ENCODE results near the gene CA14.

CA14 gene

DNA sequence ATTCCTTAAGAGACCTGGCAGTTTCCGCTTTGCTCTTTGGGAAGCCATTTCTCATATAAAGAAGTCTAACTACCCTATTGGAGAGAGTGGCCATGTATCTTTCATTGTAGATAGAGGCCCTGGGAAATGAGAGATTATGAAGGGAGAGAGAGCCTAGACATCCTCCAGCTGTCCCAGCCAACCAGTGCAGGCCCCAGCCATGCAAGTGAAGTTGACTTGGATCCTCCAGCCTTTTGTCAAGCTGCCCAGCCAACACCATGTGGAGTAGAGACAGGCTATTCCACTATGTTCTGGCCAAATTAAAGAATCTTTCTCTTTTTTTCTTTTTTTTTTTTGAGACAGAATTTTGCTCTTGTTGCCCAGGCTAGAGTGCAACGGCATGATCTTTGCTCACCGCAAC is 14.6 kb upstream of the CA14 start:
- no peaks in the 10 kb centered on the region for H3K36me3 ChIP-seq (ENCODE audit: control insufficient read depth, insufficient read depth, low read length)
- H3K27me3 ChIP-seq (replicated peaks; ENCODE audit: control insufficient read depth, insufficient read depth, low read length) = no peaks in the 10 kb centered on the region
- DNase-seq (ENCODE audit: extremely low read depth, insufficient read length) = no peak
- H3K4me3 ChIP-seq (replicated peaks; ENCODE audit: low read depth, low read length) = no peak overlapping the region
- TF ChIP-seq, protein P1, sequence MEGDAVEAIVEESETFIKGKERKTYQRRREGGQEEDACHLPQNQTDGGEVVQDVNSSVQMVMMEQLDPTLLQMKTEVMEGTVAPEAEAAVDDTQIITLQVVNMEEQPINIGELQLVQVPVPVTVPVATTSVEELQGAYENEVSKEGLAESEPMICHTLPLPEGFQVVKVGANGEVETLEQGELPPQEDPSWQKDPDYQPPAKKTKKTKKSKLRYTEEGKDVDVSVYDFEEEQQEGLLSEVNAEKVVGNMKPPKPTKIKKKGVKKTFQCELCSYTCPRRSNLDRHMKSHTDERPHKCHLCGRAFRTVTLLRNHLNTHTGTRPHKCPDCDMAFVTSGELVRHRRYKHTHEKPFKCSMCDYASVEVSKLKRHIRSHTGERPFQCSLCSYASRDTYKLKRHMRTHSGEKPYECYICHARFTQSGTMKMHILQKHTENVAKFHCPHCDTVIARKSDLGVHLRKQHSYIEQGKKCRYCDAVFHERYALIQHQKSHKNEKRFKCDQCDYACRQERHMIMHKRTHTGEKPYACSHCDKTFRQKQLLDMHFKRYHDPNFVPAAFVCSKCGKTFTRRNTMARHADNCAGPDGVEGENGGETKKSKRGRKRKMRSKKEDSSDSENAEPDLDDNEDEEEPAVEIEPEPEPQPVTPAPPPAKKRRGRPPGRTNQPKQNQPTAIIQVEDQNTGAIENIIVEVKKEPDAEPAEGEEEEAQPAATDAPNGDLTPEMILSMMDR (IDR thresholded peaks at IDR 0.05; ENCODE audit: insufficient read depth, low read length, poor library complexity, severe bottlenecking) = no peak

DNA sequence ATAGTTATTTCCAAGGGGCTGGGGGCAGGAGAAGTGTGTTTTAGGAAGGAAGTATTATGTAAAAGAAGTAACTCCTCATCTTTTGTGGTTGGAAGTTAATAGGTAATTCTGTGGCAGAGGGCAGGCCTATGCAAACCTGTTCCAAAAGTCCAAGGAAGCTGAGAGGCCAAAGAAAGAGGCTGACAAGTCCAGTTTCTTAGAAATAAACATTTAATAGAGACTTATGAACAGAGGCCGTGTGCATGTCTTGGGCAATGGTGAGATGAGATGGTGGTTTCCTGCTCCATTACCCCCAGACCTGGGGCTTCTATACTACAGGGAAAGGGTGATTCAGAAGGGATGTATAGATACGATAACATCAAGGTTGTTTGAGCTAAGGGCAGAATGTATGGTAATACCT is 7.6 kb upstream of the CA14 start:
- Histone ChIP-seq H3K4me3 (replicated peaks; ENCODE audit: low read depth, low read length) (no peak overlapping the region), H3K36me3 (ENCODE audit: control insufficient read depth, insufficient read depth, low read length) (no peaks in the 10 kb centered on the region), H3K27me3 (replicated peaks; ENCODE audit: control insufficient read depth, insufficient read depth, low read length) (no peaks in the 10 kb centered on the region)
- DNase-seq (ENCODE audit: extremely low read depth, insufficient read length) = no peak
- TF ChIP-seq, protein P1 (IDR thresholded peaks at IDR 0.05; ENCODE audit: insufficient read depth, low read length, poor library complexity, severe bottlenecking) = no peak

DNA sequence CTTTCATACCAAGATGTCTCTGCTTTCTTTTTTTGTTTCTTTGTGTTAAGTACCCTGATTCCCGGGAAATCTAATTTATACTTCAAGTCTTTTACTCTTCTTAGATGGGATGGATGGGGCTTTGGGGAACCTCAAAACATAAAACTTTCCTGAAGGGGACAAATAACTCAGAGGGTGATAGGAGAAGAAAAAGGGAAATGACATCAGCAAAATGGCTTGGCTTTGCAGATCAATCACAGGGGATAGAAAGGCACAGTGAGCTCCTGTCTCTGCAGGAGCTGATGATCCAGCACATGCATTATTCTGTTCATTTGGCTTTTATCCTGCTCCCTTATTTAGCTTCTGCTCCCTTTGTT is 1.4 kb upstream of the CA14 start:
- no peaks in the 10 kb centered on the region for H3K36me3 ChIP-seq (ENCODE audit: control insufficient read depth, insufficient read depth, low read length)
- no peaks in the 10 kb centered on the region for H3K27me3 ChIP-seq (replicated peaks; ENCODE audit: control insufficient read depth, insufficient read depth, low read length)
- TF ChIP-seq, protein P1 (IDR thresholded peaks at IDR 0.05; ENCODE audit: insufficient read depth, low read length, poor library complexity, severe bottlenecking) = no peak
- DNase-seq (ENCODE audit: extremely low read depth, insufficient read length) = no peak
- no peak overlapping the region for H3K4me3 ChIP-seq (replicated peaks; ENCODE audit: low read depth, low read length)

DNA sequence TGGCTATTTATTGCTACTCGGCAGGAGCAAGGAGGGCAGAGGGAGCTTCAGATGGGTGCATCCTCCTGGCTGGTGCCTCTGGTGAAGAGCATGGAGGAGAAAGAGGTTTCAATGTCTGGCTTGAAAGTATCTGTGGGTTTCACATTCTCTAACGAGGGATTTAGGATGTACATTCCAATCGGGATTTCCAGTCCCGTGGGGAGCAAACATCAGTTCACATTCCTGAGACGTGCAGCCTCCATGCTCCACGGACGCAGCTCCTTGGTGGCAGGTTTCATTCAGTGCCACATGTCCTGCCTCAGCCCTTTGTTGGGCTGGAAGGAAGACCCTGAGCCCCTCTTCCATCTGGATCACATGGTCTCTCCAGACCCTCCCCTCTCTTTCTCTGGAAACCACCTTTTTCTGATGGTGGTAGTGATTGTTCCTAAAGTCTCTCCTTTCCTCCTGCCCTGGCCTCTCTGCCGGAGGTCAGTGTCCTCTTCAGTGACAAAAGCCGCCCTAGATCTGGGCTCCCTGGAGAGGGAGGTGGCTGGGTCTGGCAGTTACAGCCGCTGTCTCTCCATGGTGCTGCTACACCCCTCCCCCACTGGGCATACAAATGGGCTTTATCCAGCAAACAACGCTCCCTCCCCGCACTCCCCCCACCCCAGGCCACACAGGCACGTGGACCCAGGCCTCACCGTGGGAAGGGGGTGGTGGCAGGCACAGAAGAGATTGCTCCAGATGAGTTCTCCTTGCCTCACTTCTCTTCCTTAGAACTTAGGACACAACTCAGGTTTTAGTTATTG is 826 bp upstream of the CA14 start:
- Histone ChIP-seq H3K4me3 (replicated peaks; ENCODE audit: low read depth, low read length) (no peak overlapping the region), H3K27me3 (replicated peaks; ENCODE audit: control insufficient read depth, insufficient read depth, low read length) (no peaks in the 10 kb centered on the region)
- TF ChIP-seq, protein P1 (IDR thresholded peaks at IDR 0.05; ENCODE audit: insufficient read depth, low read length, poor library complexity, severe bottlenecking) = no peak

DNA sequence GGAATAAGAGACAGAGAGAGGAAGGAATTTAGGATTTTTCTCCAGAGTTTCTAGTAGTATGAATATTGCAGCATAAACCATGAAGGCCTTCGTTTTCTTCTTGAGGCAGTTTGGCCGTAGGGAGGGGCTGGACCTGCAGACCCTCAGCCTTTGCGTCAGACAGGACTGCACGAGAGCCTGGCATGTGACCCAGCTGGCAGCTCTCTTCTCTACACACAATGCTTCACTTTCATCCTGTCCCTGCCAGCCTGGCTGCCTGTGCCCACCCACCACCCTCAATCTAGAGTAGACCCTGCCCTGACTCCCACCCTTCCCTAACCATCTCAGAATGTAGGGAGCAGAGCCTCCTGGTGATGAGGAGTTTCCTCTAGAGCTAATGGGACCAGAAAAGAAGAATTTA is 1.6 kb downstream of the CA14 start:
- TF ChIP-seq, protein P1 (IDR thresholded peaks at IDR 0.05; ENCODE audit: insufficient read depth, low read length, poor library complexity, severe bottlenecking) = no peak
- Histone ChIP-seq H3K27me3 (replicated peaks; ENCODE audit: control insufficient read depth, insufficient read depth, low read length) (no peaks in the 10 kb centered on the region), H3K36me3 (ENCODE audit: control insufficient read depth, insufficient read depth, low read length) (no peaks in the 10 kb centered on the region), H3K4me3 (replicated peaks; ENCODE audit: low read depth, low read length) (no peak overlapping the region)
- no peak for DNase-seq (ENCODE audit: extremely low read depth, insufficient read length)

More for the DNA sequence above, 826 bp upstream of the CA14 start:
- H3K36me3 ChIP-seq (ENCODE audit: control insufficient read depth, insufficient read depth, low read length) = no peaks in the 10 kb centered on the region
- no peak for DNase-seq (ENCODE audit: extremely low read depth, insufficient read length)
